Stimulated activated memory B cell treated with anti-CD40 and anti-IgM and Interleukin-4, amounts not matched to agents 10 μg/mL and 1 μg/mL and 100 μg/mL, for 72 hours (primary cell): ENCODE results near the gene SARNP.

ENCODE experiments used
- ATAC-seq: fragments of 150-1000 bp; cut with Tn5 transposase; 2 replicates; pipeline ENCODE4 v1.10.0; 2021
- H3K27ac Mint-ChIP-seq: one replicate; pipeline ENCODE4 v1.8.0; 2022; ENCODE audit warnings: mild to moderate bottlenecking, mixed read lengths
- H3K27me3 Mint-ChIP-seq: one replicate; pipeline ENCODE4 v1.8.0; 2022; ENCODE audit warnings: mixed read lengths
- H3K36me3 Mint-ChIP-seq: one replicate; pipeline ENCODE4 v1.8.0; 2022; ENCODE audit warnings: mixed read lengths
- H3K4me1 Mint-ChIP-seq: one replicate; pipeline ENCODE4 v1.8.0; 2022; ENCODE audit warnings: mixed read lengths
- H3K4me3 Mint-ChIP-seq: one replicate; pipeline ENCODE4 v1.8.0; 2022; ENCODE audit warnings: mild to moderate bottlenecking, moderate library complexity, mixed read lengths
- H3K9me3 Mint-ChIP-seq: one replicate; pipeline ENCODE4 v1.8.0; 2022; ENCODE audit warnings: mixed read lengths

SARNP gene

DNA sequence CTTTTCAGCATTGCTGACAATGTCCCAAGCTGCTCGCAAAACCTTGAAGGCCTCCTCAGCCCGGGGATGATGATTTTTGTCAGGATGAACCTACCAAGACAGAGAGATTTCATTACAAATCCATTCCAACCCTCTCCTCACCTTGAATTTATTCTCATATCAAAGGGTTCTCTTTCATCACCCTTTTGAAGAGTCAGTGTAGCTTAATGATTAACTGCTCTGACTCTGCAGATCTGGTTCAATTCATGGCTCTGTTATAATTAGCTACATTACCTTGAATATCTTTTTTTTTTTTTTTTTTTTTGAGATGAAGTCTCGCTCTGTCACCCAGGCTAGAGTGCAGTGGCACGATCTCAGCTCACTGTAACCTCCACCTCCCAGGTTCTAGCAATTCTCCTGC lies 5.9 kb upstream of the SARNP start:
- Mint-ChIP-seq H3K9me3 (no peaks in the 10 kb centered on the region), H3K27me3 (no peaks in the 10 kb centered on the region), H3K4me1 (peaks cover 60% of the 10 kb centered on the region), H3K4me3 (no peak overlapping the region), H3K36me3 (peaks cover 43% of the 10 kb centered on the region), H3K27ac (peak overlapping the region; percentile 75)
- no peak for ATAC-seq

DNA sequence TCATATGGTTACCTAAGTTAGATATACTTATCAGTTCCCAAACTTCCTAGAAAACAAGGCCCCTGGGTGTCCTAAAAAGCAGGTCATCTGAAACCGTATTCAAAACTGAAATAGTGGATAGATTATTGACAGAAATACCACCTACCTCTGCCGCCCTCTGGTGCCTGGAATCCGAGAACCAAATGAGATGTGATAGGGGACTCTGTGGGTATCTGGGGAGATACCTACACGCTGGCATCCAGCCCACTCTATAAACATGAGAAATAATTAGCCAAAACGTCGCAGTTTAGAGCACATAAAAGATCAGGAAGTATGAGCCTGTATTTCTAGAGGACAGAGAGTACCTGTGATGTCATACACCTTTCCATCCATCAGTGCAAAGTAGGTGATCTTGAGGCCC lies 4.7 kb upstream of the SARNP start:
- Mint-ChIP-seq H3K36me3 (peaks cover 32% of the 10 kb centered on the region), H3K9me3 (no peaks in the 10 kb centered on the region), H3K27me3 (no peaks in the 10 kb centered on the region), H3K27ac (no peak overlapping the region), H3K4me1 (peaks cover 48% of the 10 kb centered on the region), H3K4me3 (no peak overlapping the region)
- no peak for ATAC-seq

DNA sequence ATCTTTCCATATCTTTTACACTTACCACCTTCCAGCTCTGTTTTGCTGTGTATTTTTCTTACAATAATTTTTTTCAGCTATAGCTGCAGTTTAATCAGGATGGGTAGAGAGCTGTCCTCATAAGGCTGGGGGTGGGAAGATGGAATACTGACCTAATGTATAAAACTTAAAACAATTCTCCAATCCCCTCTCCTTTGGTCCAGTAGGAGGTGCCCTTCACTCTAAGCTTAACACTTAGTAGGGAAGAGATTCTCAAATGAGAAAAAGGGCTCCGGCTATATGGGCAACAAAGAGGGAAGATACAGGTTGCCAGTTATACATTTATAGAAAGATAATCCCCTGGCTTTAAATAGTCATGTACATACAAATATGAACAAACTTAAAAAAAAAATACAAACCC lies 3.2 kb upstream of the SARNP start:
- H3K27ac Mint-ChIP-seq = no peak overlapping the region
- no peak overlapping the region for H3K4me3 Mint-ChIP-seq
- ATAC-seq = no peak
- H3K27me3 Mint-ChIP-seq = no peaks in the 10 kb centered on the region
- peaks cover 33% of the 10 kb centered on the region for H3K4me1 Mint-ChIP-seq
- no peaks in the 10 kb centered on the region for H3K9me3 Mint-ChIP-seq
- H3K36me3 Mint-ChIP-seq = peaks cover 27% of the 10 kb centered on the region

DNA sequence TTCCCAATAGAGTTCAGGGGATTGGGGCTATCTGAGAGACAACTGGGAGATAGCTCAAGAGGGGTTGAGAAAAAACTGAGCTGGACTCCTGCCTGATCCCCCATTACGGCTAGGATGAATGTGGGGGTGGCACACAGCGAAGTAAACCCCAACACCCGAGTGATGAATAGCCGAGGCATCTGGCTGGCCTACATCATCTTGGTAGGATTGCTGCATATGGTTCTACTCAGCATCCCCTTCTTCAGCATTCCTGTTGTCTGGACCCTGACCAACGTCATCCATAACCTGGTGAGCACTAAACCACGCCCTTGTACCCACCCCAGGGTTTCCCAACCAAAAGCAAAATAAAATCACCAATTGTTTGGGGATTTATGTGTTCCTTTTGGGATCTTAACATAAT lies 1.4 kb upstream of the SARNP start:
- Mint-ChIP-seq H3K36me3 (peaks cover 32% of the 10 kb centered on the region), H3K4me1 (peaks cover 29% of the 10 kb centered on the region), H3K27ac (no peak overlapping the region), H3K4me3 (no peak overlapping the region), H3K27me3 (no peaks in the 10 kb centered on the region), H3K9me3 (no peaks in the 10 kb centered on the region)
- no peak for ATAC-seq

DNA sequence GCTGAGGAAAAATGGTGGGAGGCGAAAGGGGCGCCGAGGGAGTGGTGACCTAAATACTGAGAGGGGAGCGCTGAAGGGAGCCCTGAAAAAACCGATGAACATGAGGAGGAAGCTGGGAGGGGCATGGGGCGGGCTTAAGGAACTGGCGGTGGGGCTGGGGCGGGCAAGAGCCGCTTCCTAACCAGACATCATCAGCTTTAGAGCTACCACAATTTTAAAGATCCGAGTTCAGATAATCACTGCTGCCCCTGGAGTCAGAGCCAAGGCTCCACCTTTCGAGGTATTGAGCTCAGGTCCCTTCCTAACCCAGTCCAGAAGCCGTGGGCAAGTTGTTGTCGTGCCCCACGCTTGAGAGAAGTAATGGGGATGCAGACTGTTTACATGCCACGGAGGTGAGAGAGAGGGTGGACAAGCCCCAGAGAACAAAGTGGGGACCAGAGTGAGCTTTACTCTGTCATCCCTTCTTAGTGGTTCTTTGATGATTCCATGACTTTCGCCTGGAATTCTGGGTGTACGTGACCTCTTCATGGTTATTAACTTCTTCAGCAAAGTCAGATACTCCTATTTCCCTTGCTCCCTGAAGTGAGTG lies 710 bp upstream of the SARNP start:
- no peaks in the 10 kb centered on the region for H3K9me3 Mint-ChIP-seq
- no peak overlapping the region for H3K27ac Mint-ChIP-seq
- no peak overlapping the region for H3K4me3 Mint-ChIP-seq
- peak; percentile 68 for ATAC-seq
- H3K36me3 Mint-ChIP-seq = peaks cover 29% of the 10 kb centered on the region
- H3K4me1 Mint-ChIP-seq = peaks cover 24% of the 10 kb centered on the region
- no peaks in the 10 kb centered on the region for H3K27me3 Mint-ChIP-seq

DNA sequence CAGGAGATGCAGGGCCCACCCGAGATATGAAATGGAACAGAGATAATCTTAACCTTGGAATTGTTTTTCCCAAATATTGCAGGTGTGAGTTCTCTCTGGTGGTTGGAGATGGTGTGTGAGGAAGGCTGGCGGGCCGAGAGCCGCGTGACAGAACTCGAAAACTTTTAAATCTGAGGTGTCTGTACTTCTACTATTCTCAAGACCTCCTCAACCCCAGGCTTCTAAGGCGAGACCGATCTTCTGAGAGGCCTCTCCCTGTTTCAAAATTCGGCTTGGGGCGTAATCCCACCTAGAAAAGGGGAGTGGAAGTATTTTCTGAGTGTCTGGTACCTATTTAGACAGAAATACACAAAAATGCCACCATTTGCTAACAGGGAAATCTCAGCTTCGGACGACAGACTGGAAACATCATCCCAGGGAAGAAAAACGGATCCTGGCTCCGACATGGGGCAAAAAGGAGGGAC lies 611 bp downstream of the SARNP start:
- peaks cover 37% of the 10 kb centered on the region for H3K4me1 Mint-ChIP-seq
- no peaks in the 10 kb centered on the region for H3K27me3 Mint-ChIP-seq
- ATAC-seq = no peak
- H3K27ac Mint-ChIP-seq = no peak overlapping the region
- H3K4me3 Mint-ChIP-seq = no peak overlapping the region
- H3K36me3 Mint-ChIP-seq = peaks cover 29% of the 10 kb centered on the region
- H3K9me3 Mint-ChIP-seq = no peaks in the 10 kb centered on the region

DNA sequence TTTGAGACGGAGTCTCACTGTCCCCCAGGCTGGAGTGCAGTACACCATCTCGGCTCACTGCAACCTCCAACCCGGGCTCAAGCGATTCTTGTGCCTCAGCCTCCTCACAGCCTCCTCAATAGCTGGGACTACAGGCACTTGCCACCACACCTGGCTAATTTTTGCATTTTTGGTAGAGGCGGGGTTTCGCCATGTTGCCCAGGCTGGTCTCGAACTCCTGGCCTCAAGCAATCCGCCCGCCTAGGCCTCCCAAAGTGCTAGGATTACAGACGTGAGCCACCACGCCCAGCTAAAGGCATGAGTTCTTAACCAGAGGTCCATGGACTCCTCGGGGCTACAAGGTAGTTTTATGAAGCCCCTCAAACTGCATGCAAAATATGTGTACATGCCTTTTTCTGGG lies 2.1 kb downstream of the SARNP start:
- Mint-ChIP-seq H3K4me3 (no peak overlapping the region), H3K27ac (no peak overlapping the region), H3K4me1 (peaks cover 46% of the 10 kb centered on the region), H3K27me3 (no peaks in the 10 kb centered on the region), H3K36me3 (peaks cover 34% of the 10 kb centered on the region), H3K9me3 (no peaks in the 10 kb centered on the region)
- ATAC-seq = no peak

DNA sequence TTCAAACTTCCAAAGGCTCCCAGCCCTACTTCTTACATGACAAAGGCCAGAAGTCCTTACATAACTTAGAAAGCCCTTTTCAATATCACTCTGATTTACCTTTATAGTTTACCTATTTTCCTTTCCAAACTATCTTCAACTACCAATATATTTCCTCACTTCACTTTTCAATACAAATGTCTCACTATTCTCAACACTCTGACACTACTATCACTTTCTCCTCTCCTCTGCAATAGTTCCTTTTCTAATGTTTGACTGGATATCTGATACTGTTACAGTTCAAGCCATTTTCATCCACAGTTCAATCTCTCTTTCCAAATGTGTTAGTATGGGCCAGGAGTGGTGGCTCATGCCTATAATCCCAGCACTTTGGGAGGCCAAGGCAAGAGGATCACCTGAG lies 3.3 kb downstream of the SARNP start:
- no peak for ATAC-seq
- H3K27ac Mint-ChIP-seq = no peak overlapping the region
- no peaks in the 10 kb centered on the region for H3K9me3 Mint-ChIP-seq
- H3K4me1 Mint-ChIP-seq = peaks cover 45% of the 10 kb centered on the region
- no peak overlapping the region for H3K4me3 Mint-ChIP-seq
- H3K36me3 Mint-ChIP-seq = peaks cover 38% of the 10 kb centered on the region
- H3K27me3 Mint-ChIP-seq = no peaks in the 10 kb centered on the region

DNA sequence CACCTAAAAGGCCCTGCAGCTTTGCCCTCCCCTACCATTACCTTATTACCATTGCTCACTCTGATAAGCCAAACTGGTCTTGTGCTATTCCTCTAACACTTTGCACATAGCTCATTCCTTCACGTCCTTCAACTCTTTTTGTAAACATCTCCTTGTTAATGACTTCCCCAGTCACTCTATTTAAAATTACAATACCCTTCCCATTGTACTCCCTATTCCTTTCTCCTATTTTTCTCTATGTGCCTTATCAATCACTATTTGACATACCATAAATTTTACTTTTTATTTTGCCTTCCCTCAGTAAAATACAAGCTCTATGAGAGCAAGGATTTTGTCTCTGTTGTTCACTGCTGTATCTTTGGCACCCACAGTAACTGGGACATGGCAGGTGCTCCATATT lies 5.4 kb downstream of the SARNP start:
- H3K4me1 Mint-ChIP-seq = peaks cover 37% of the 10 kb centered on the region
- H3K27me3 Mint-ChIP-seq = no peaks in the 10 kb centered on the region
- no peaks in the 10 kb centered on the region for H3K9me3 Mint-ChIP-seq
- H3K36me3 Mint-ChIP-seq = peaks cover 45% of the 10 kb centered on the region
- no peak for ATAC-seq
- no peak overlapping the region for H3K4me3 Mint-ChIP-seq
- no peak overlapping the region for H3K27ac Mint-ChIP-seq

DNA sequence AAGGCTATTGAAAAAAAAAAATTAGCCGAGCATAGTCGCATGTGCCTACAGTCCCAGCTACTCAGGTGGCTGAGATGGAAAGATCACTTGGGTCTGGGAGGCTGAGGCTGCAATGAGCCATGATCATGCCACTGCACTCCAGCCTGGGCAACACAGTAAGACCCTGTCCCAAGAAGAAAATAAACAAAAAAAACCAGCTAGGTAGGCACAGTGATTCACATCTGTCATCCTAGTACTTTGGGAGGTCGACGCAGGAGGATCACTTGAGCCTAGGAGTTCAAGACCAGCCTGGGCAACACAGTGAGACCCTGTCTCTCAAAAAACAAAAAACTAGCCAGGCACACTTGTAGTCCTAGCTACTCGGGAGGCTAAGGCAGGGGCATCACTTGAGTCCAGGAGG lies 8.2 kb downstream of the SARNP start:
- no peak for ATAC-seq
- H3K9me3 Mint-ChIP-seq = no peaks in the 10 kb centered on the region
- no peaks in the 10 kb centered on the region for H3K27me3 Mint-ChIP-seq
- H3K36me3 Mint-ChIP-seq = peaks cover 49% of the 10 kb centered on the region
- no peak overlapping the region for H3K27ac Mint-ChIP-seq
- H3K4me1 Mint-ChIP-seq = peaks cover 40% of the 10 kb centered on the region
- no peak overlapping the region for H3K4me3 Mint-ChIP-seq

DNA sequence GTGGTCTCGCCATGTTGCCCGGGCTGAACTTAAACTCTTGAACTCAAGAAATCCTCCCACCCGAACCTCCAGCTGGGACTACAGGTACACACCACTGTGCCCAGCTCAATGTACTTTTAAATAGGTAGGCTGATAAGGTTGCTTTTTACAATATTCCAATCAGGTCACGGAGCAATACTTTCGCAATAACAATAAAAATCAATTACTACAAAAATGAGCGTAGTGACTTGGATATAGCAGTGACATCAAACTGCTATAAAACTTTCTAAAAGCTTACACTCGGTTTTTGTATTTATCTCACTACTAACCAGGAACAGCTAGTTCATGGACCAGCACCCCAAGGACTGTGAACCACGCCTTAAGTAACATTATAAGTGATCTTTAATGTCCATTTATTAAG lies 10.5 kb downstream of the SARNP start:
- Mint-ChIP-seq H3K4me3 (no peak overlapping the region), H3K9me3 (no peaks in the 10 kb centered on the region), H3K27ac (no peak overlapping the region), H3K36me3 (peaks cover 43% of the 10 kb centered on the region), H3K4me1 (peaks cover 29% of the 10 kb centered on the region), H3K27me3 (no peaks in the 10 kb centered on the region)
- ATAC-seq = no peak

DNA sequence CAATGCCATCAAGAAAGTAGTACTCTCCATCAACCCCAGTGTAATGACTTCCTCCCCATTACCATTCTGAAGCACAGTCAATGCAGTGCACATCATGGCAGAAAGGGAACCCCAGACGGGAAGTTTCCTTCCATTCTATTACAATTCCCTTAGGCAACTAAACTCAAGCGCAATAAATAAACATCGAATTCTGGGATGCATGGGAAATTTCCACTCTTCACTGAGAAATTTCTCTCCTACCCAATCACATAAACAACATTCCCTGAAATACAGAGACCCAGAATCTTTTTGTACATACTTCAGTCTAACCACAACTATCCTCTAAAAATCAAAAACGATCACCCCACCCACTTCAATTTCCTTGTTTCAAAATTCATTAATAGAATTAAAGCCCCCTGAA lies 20.0 kb downstream of the SARNP start:
- Mint-ChIP-seq H3K4me1 (peaks cover 17% of the 10 kb centered on the region), H3K36me3 (peaks cover 50% of the 10 kb centered on the region), H3K27me3 (no peaks in the 10 kb centered on the region), H3K27ac (peak overlapping the region; percentile 27), H3K4me3 (no peak overlapping the region), H3K9me3 (no peaks in the 10 kb centered on the region)
- ATAC-seq = no peak

DNA sequence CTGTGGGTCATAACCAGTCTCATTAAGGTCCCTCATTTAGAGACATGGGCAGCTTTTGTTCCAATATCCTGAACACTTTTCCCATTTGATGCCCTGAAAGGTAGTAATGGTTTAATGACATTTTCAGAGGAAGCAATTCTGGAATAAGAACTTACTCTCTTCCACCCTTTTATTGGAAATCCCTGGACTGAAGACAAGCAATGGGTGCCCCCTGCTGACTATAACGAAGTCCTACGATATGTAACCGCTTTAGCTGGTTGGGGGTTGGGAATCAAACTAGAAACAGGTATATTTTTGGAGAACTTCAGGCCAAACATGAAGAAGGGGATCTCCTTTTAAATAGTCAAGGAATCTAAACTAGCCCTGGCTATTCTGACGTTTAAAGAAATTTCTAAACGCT lies 20.5 kb downstream of the SARNP start:
- H3K27ac Mint-ChIP-seq = peak overlapping the region; percentile 38
- H3K4me1 Mint-ChIP-seq = peaks cover 17% of the 10 kb centered on the region
- no peak overlapping the region for H3K4me3 Mint-ChIP-seq
- H3K36me3 Mint-ChIP-seq = peaks cover 49% of the 10 kb centered on the region
- no peak for ATAC-seq
- H3K27me3 Mint-ChIP-seq = no peaks in the 10 kb centered on the region
- H3K9me3 Mint-ChIP-seq = no peaks in the 10 kb centered on the region

DNA sequence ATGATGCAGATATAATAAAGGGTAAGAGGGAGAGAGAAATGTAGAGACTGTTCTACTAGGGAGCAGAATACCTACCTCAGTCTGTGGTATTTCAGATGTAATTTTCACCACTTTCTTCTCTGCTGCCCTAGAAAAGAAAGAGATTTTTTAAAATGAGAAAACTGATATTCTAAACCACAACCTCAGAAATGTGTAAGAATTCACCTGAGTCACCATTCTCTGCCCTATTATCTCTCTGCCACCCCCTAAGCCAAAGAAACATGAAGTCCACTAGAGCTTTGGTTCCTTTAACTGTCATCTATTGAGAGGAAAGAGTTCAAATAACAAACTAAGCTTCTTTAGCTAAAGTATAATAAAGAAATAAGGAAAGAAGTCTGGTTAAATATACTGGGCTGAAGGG lies 21.6 kb downstream of the SARNP start:
- no peak overlapping the region for H3K27ac Mint-ChIP-seq
- peaks cover 17% of the 10 kb centered on the region for H3K4me1 Mint-ChIP-seq
- H3K4me3 Mint-ChIP-seq = no peak overlapping the region
- peaks cover 50% of the 10 kb centered on the region for H3K36me3 Mint-ChIP-seq
- ATAC-seq = no peak
- H3K27me3 Mint-ChIP-seq = no peaks in the 10 kb centered on the region
- H3K9me3 Mint-ChIP-seq = no peaks in the 10 kb centered on the region

DNA sequence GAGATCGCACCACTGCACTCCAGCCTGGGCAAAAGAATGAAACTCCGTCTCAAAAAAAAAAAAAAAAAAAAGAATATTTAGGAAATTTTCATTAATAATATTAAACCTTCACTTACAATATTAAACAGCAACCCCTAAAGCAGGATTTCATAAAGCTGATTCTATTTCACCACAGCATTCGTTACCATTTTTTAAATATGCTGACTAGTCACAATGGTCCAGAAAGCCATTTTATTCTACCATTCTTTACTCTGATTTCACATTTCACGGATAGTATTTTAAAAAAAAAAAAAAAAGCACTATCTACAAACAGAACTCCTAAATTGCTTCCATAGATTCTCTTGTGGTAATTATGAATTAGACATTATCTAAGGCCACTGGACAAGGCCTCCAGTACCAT lies 27.6 kb downstream of the SARNP start:
- no peaks in the 10 kb centered on the region for H3K9me3 Mint-ChIP-seq
- ATAC-seq = no peak
- H3K4me3 Mint-ChIP-seq = no peak overlapping the region
- H3K27ac Mint-ChIP-seq = no peak overlapping the region
- peaks cover 60% of the 10 kb centered on the region for H3K36me3 Mint-ChIP-seq
- H3K4me1 Mint-ChIP-seq = no peaks in the 10 kb centered on the region
- H3K27me3 Mint-ChIP-seq = no peaks in the 10 kb centered on the region

DNA sequence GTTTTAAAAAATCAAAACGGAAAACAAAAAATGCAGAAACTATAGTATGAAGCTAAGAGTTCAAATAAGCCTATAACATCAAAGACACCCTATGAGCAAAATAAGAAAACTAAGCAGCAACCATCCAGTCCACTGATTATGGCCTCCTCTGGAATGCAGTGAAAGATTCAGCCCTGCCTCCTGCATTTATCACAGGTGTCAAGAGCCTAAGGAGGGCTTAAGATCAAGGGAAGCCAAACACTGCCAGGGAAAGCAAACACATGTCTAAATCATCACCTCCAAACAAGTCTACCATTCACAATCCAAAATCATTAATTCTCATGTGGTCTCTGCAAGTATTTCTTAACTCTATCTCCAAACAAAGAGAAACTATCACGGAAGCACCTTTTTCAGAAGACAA lies 28.4 kb downstream of the SARNP start:
- no peak for ATAC-seq
- Mint-ChIP-seq H3K27ac (no peak overlapping the region), H3K9me3 (no peaks in the 10 kb centered on the region), H3K4me3 (no peak overlapping the region), H3K4me1 (no peaks in the 10 kb centered on the region), H3K36me3 (peaks cover 53% of the 10 kb centered on the region), H3K27me3 (no peaks in the 10 kb centered on the region)

DNA sequence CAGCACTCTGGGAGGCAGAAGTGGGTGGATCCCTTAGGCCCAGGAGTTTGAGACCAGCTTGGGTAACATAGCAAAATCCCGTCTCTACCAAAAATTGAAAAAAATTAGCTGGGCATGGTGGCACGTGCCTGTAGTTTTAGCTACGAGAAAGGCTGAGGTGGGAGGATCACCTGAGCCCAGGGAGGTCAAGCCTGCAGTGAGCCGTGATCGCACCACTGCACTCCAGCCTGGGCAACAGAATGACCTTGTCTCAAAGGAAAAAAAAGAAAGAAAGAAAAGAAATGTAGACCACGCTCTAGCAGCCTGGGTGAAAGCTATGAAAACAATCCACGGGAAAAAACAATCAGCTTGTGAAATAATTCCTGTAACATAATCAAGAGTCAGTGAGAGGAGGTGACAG lies 29.0 kb downstream of the SARNP start:
- ATAC-seq = no peak
- H3K9me3 Mint-ChIP-seq = no peaks in the 10 kb centered on the region
- H3K27me3 Mint-ChIP-seq = no peaks in the 10 kb centered on the region
- H3K4me3 Mint-ChIP-seq = no peak overlapping the region
- H3K4me1 Mint-ChIP-seq = no peaks in the 10 kb centered on the region
- peaks cover 54% of the 10 kb centered on the region for H3K36me3 Mint-ChIP-seq
- H3K27ac Mint-ChIP-seq = no peak overlapping the region
